HCT116 (cell line): Measurements from ENCODE around the gene TNIK. TPM values are rescaled to one million over a fixed set of nuclear protein-coding genes. Genes with fewer than 3 reads are reported as not detected.

Experiments used
- ATAC-seq: fragments of 200-7000 bp; cut with Tn5 transposase; 2 replicates; pipeline ENCODE4 v1.9.1; 2020; ENCODE audit warnings: mild to moderate bottlenecking, moderate library complexity
- BruUV-seq: library from RNA; stranded (reverse); fragments of 400-500 nt; replicated peaks from 2 replicates; lab custom pipeline; 2021; lab: Mats Ljungman, UMichigan
- CTCF ChIA-PET: fragments of 300-600 bp; sonication (Branson Sonifier 250); formaldehyde crosslinking; loops from one replicate; lab custom pipeline; 2021; ENCODE audit warnings: antibody characterized with exemption; lab: Charles Lee
- POLR2A ChIA-PET: fragments of 300-600, 350-600 bp; sonication (Branson Sonifier 250); formaldehyde crosslinking; loops from one replicate; lab custom pipeline; 2021; ENCODE audit warnings: antibody characterized with exemption; lab: Charles Lee
- RAD21 ChIA-PET, 2 experiments: fragments of 300-600 bp; sonication (Branson Sonifier 250); formaldehyde crosslinking; loops; one replicate each; lab custom pipeline; 2023; ENCODE audit warnings: low total read pairs in 2 of 2; ENCODE audit not compliant: uncharacterized antibody in 2 of 2, unreplicated experiment in 2 of 2, low non-redundant PET in 1 of 2; lab: Charles Lee
- DNase-seq: peaks from one replicate; pipeline ENCODE4 v3.0.0-alpha.2; 2010; ENCODE audit warnings: low read depth, low spot score
- H2AFZ ChIP-seq: fragments of 200-600 bp; shearing (Covaris generic), sonication (generic); 2 replicates; pipeline ENCODE4 v1.6.1; 2017; ENCODE audit warnings: low read depth, mixed run types, mixed read lengths, antibody characterized with exemption, low read length; ENCODE audit not compliant: poor library complexity, severe bottlenecking
- H3K27ac ChIP-seq: 2 replicates; pipeline ENCODE4 v1.5.1; 2012; ENCODE audit warnings: low read depth, low read length
- H3K27me3 ChIP-seq: fragments of 200-600 bp; sonication (generic); 2 replicates; pipeline ENCODE4 v1.6.1; 2016; ENCODE audit warnings: mixed run types, low read length, mixed read lengths; ENCODE audit not compliant: insufficient read depth
- H3K36me3 ChIP-seq, 2 experiments: fragments of 200-500 bp in 1 of 2; fragments of 200-600 bp in 1 of 2; sonication (Bioruptor generic) in 1 of 2; sonication (generic) in 1 of 2; 2 replicates each; pipeline versions ENCODE4 v1.5.1 to v1.6.1; 2014 to 2016; ENCODE audit warnings: low read length in 2 of 2, inconsistent platforms in 1 of 2, mixed read lengths in 1 of 2, mixed run types in 1 of 2; ENCODE audit not compliant: insufficient read depth in 2 of 2, control insufficient read depth in 1 of 2
- H3K4me1 ChIP-seq, 2 experiments: fragments of 200-600 bp in 1 of 2; sonication (generic) in 1 of 2; 2 replicates each; pipeline versions ENCODE4 v1.5.1 to v1.6.1; 2012 to 2017; ENCODE audit warnings: low read length in 2 of 2, inconsistent platforms in 1 of 2, mild to moderate bottlenecking in 1 of 2, mixed read lengths in 1 of 2, mixed run types in 1 of 2, moderate library complexity in 1 of 2; ENCODE audit not compliant: insufficient read depth in 2 of 2, control insufficient read depth in 1 of 2
- H3K4me2 ChIP-seq: fragments of 200-600 bp; sonication (generic); 2 replicates; pipeline ENCODE4 v1.6.1; 2017; ENCODE audit warnings: mixed run types, low read length, mixed read lengths
- H3K4me3 ChIP-seq, 2 experiments: fragments of 200-600 bp in 1 of 2; sonication (generic) in 1 of 2; replicated peaks in 1 of 2; 2 replicates each; pipeline ENCODE4 v1.5.1; 2011 to 2016; ENCODE audit warnings: low read length in 2 of 2, control low read depth in 1 of 2, low read depth in 1 of 2, mild to moderate bottlenecking in 1 of 2, mixed read lengths in 1 of 2, mixed run types in 1 of 2
- H3K79me2 ChIP-seq: fragments of 200-600 bp; sonication (generic); 2 replicates; pipeline ENCODE4 v1.6.1; 2017; ENCODE audit warnings: mild to moderate bottlenecking, mixed run types, low read length, moderate library complexity, mixed read lengths; ENCODE audit not compliant: insufficient read depth
- H3K9ac ChIP-seq: fragments of 200-600 bp; sonication (generic); 2 replicates; pipeline ENCODE4 v1.6.1; 2016; ENCODE audit warnings: low read length, mixed read lengths
- H3K9me2 ChIP-seq: fragments of 200-600 bp; sonication (generic), shearing (Covaris generic); 2 replicates; pipeline ENCODE4 v1.6.1; 2017; ENCODE audit warnings: mixed run types, mild to moderate bottlenecking, moderate library complexity; ENCODE audit not compliant: insufficient read depth
- H3K9me3 ChIP-seq, 2 experiments: fragments of 200-500 bp in 1 of 2; fragments of 200-600 bp in 1 of 2; sonication (Bioruptor generic) in 1 of 2; sonication (generic) in 1 of 2; 2 replicates each; pipeline ENCODE4 v1.6.1; 2014 to 2017; ENCODE audit warnings: low read length in 2 of 2, mixed read lengths in 2 of 2, inconsistent platforms in 1 of 2, low read depth in 1 of 2, mild to moderate bottlenecking in 1 of 2, mixed run types in 1 of 2, moderate library complexity in 1 of 2; ENCODE audit not compliant: control insufficient read depth in 1 of 2, insufficient read depth in 1 of 2
- H4K20me1 ChIP-seq: fragments of 200-600 bp; sonication (generic), shearing (Covaris generic); 2 replicates; pipeline ENCODE4 v1.6.1; 2017; ENCODE audit warnings: mixed run types, mild to moderate bottlenecking, moderate library complexity; ENCODE audit not compliant: insufficient read depth
- ATF3 ChIP-seq: IDR thresholded peaks from 2 replicates; pipeline ENCODE4 v1.6.1; 2012
- CBX3 ChIP-seq: IDR thresholded peaks from 2 replicates; pipeline ENCODE4 v1.6.1; 2012; ENCODE audit warnings: low read depth
- ELF1 ChIP-seq: IDR thresholded peaks from 2 replicates; pipeline ENCODE4 v1.6.1; 2012; ENCODE audit warnings: low read depth, borderline replicate concordance
- EZH2phosphoT487 ChIP-seq: fragments of 200-600 bp; IDR thresholded peaks from 2 replicates; pipeline ENCODE4 v1.6.1; 2018; ENCODE audit warnings: antibody characterized with exemption, borderline replicate concordance
- POLR2AphosphoS5 ChIP-seq: IDR thresholded peaks from 2 replicates; pipeline ENCODE4 v1.6.1; 2011; ENCODE audit warnings: mild to moderate bottlenecking, low read depth, low read length, moderate library complexity
- RAD21 ChIP-seq: IDR thresholded peaks from 2 replicates; pipeline ENCODE4 v1.6.1; 2012; ENCODE audit warnings: low read depth, mild to moderate bottlenecking
- REST ChIP-seq: IDR thresholded peaks from 2 replicates; pipeline ENCODE4 v1.6.1; 2012; ENCODE audit warnings: low read depth
- SIN3A ChIP-seq: IDR thresholded peaks from 2 replicates; pipeline ENCODE4 v1.6.1; 2012; ENCODE audit warnings: low read depth
- SP1 ChIP-seq: IDR thresholded peaks from 2 replicates; pipeline ENCODE4 v1.6.1; 2012; ENCODE audit warnings: low read depth
- SRF ChIP-seq: IDR thresholded peaks from 2 replicates; pipeline ENCODE4 v1.6.1; 2012; ENCODE audit warnings: low read depth
- TCF7L2 ChIP-seq: IDR thresholded peaks from 2 replicates; pipeline ENCODE4 v1.7.0; 2011; ENCODE audit warnings: borderline replicate concordance, inconsistent platforms; ENCODE audit not compliant: insufficient read depth, insufficient read length; ENCODE audit errors: extremely low read depth
- YY1 ChIP-seq: IDR thresholded peaks from 2 replicates; pipeline ENCODE4 v1.6.1; 2011; ENCODE audit warnings: low read length, low read depth, moderate library complexity, mild to moderate bottlenecking; ENCODE audit not compliant: insufficient replicate concordance; ENCODE audit errors: extremely low read depth
- ZFX ChIP-seq: fragments of 450-650 bp; IDR thresholded peaks from 2 replicates; pipeline ENCODE4 v1.6.1; 2017
- ZNF274 ChIP-seq: fragments of 200-500 bp; sonication (Bioruptor generic); IDR thresholded peaks from 2 replicates; pipeline ENCODE4 v1.6.1; 2014; ENCODE audit warnings: mild to moderate bottlenecking, low read depth, low read length, inconsistent platforms
- intact Hi-C: fragments of 100-400 bp; cut with micrococcal nuclease; formaldehyde crosslinking; loops from 2 replicates; pipeline ENCODE4 v1.10.0; 2022
- total RNA-seq: library from RNA; stranded (reverse); gene quantifications from one replicate; pipeline ENCODE4 v1.2.1, GENCODE V29; 2021; ENCODE audit not compliant: unreplicated experiment

The TNIK gene
- total RNA-seq, 1 experiment from 2014 or later, result 24.1 TPM

- TF ChIP-seq ATF3, result no peak
- no peak for TF ChIP-seq EZH2phosphoT487
- TF ChIP-seq RAD21, result no peak
- TF ChIP-seq, all 23 proteins: peak for 0
These were observed 373.3 kb downstream of the TNIK start (continued) for GRCh38 chr3:171086914-171087313.

GRCh38 chr3:171077261-171077660, 382.9 kb downstream of the TNIK start:
- H3K27me3 ChIP-seq, result no peaks in the 10 kb centered on the region
- no TSS peak for BruUV-seq
- POLR2A ChIA-PET, result no interaction called here

More at GRCh38 chr3:171077261-171077660, 382.9 kb downstream of the TNIK start:
- DNase-seq, result no peak
- Histone ChIP-seq H2AFZ (no peak overlapping the region), H3K9ac (no peak overlapping the region), H3K36me3 (0 out of 4 replicates have a peak, but pooled peaks cover 0 to 2% of the 10 kb centered on the region in 2 experiments), H3K9me3 (no peaks in the 10 kb centered on the region), H3K79me2 (no peaks in the 10 kb centered on the region), H4K20me1 (no peaks in the 10 kb centered on the region), H3K4me1 (no peaks in the 10 kb centered on the region), H3K4me3 (no peak overlapping the region), H3K9me2 (no peaks in the 10 kb centered on the region), H3K27ac (no peak overlapping the region), H3K4me2 (no peak overlapping the region)
- TF ChIP-seq RAD21 (no peak), SIN3A (no peak), ZFX (no peak), REST (no peak), POLR2AphosphoS5 (no peak), SRF (no peak), EZH2phosphoT487 (no peak), TCF7L2 (no peak), ELF1 (no peak), YY1 (no peak), SP1 (no peak), CBX3 (no peak), ZNF274 (no peak)
- ATAC-seq, result no peak
- intact Hi-C loops, result no loop called here
- ChIA-PET CTCF (no interaction called here), RAD21 (no interaction called here)
